Endodermal cell (in vitro differentiated cells): Measurements from ENCODE around the gene SLC7A4. TPM values are rescaled to one million over a fixed set of nuclear protein-coding genes. Genes with fewer than 3 reads are reported as not detected.

ENCODE experiments used
- DNase-seq: peaks from one replicate; pipeline ENCODE4 v3.0.0-alpha.2; 2017
- H3K27ac ChIP-seq: 2 replicates; pipeline ENCODE4 v1.5.1; 2013; ENCODE audit warnings: mild to moderate bottlenecking, low read depth, low read length, moderate library complexity
- H3K27me3 ChIP-seq: 2 replicates; pipeline ENCODE4 v1.6.1; 2013; ENCODE audit warnings: mild to moderate bottlenecking, low read length, moderate library complexity; ENCODE audit not compliant: insufficient read depth, control insufficient read depth, poor library complexity, severe bottlenecking
- H3K36me3 ChIP-seq: 2 replicates; pipeline ENCODE4 v1.7.0; 2013; ENCODE audit warnings: mild to moderate bottlenecking, low read length, moderate library complexity; ENCODE audit not compliant: control insufficient read depth, insufficient read depth
- H3K4me1 ChIP-seq: one replicate; pipeline ENCODE4 v1.7.0; 2013; ENCODE audit warnings: low read length; ENCODE audit not compliant: control insufficient read depth, insufficient read depth
- H3K4me3 ChIP-seq: 2 replicates; pipeline ENCODE4 v1.5.1; 2013; ENCODE audit warnings: mild to moderate bottlenecking, low read length, moderate library complexity
- H3K9ac ChIP-seq: 2 replicates; pipeline ENCODE4 v1.6.1; 2013; ENCODE audit warnings: mild to moderate bottlenecking, low read length, moderate library complexity; ENCODE audit not compliant: poor library complexity, severe bottlenecking; ENCODE audit errors: extremely low read depth
- H3K9me3 ChIP-seq: 2 replicates; pipeline ENCODE4 v1.6.1; 2013; ENCODE audit warnings: mild to moderate bottlenecking, low read length, moderate library complexity; ENCODE audit not compliant: control insufficient read depth
- H3K27ac Mint-ChIP-seq: 2 replicates; pipeline ENCODE4 v1.8.0; 2020; ENCODE audit warnings: mixed read lengths
- H3K27me3 Mint-ChIP-seq: 2 replicates; pipeline ENCODE4 v1.8.0; 2021; ENCODE audit warnings: mild to moderate bottlenecking, mixed read lengths; ENCODE audit not compliant: insufficient read depth
- H3K36me3 Mint-ChIP-seq: 2 replicates; pipeline ENCODE4 v1.8.0; 2020; ENCODE audit warnings: low read depth, mixed read lengths
- H3K4me1 Mint-ChIP-seq: 2 replicates; pipeline ENCODE4 v1.8.0; 2020; ENCODE audit warnings: mixed read lengths
- H3K4me3 Mint-ChIP-seq: 2 replicates; pipeline ENCODE4 v1.8.0; 2020; ENCODE audit warnings: mild to moderate bottlenecking, moderate library complexity, mixed read lengths
- H3K9me3 Mint-ChIP-seq: 2 replicates; pipeline ENCODE4 v1.8.0; 2020; ENCODE audit warnings: mild to moderate bottlenecking, mixed read lengths
- WGBS, 2 experiments: methylation state at CpG; one replicate each; pipeline versions ENCODE4 v1.1.5 to v1.1.7; 2013; ENCODE audit warnings: missing lambda C conversion rate in 2 of 2, mixed read lengths in 1 of 2; ENCODE audit not compliant: insufficient coverage in 1 of 2, insufficient read length in 1 of 2; 5-methylcytosine and 5-hydroxymethylcytosine counted together
- total RNA-seq, 2 donors: library from RNA; stranded (reverse); fragmentation: NEBNext Ultra II Directional in 1 of 2; extraction: Animal tissue kit (Norgen Biotek cat#: 25700) in 1 of 2; gene quantifications; 2 replicates in 1 of 2; 3 replicates in 1 of 2; pipeline ENCODE4 v1.2.1, GENCODE V29; 2021
- TF ChIP-seq, protein P1 (sequence below): fragments of 200-600 bp; sonication (generic); conservative IDR thresholded peaks from 2 replicates; pipeline ENCODE4 v1.5.0; 2021; ENCODE audit warnings: antibody characterized with exemption, mild to moderate bottlenecking

SLC7A4 gene
- total RNA-seq, 2 donors from 2014 or later: 0.33 to 0.49 TPM

DNA sequence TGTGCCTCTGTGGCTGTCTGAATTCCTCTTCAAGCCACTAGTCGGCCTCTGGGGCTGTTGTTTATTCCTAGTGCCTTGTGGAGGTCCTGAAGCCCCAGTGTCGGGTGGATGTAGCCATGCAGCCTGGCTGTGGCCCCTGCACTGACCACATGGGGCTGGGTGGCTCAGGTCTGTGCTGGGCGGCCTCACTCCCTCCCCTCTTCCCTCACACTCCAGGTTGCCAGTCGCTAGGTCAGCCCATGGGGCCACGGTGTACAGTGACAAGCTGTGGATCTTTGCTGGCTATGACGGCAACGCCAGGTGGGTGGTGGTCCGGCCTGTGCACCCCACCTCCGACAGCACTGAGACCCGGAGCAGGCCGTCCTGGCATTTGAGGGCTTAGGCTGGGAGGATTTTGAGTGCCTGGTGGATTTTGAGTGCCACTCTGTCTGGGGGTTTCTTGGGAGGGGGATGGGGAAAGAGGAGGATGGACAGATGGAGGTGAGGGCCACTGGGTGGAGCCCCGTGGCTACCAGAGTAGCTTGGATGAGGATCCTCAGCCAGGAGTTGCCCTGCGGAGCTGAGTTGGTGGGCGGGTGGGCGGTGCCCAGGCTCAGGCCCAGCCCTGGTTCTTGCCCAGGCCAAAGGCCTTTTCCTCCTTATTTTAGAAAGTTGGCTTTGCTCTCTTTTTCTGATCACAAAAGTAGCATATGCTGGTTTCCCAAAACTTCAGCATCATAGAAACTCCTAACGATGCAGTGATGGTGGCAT lies 43.6 kb downstream of the SLC7A4 start:
- Histone ChIP-seq H3K27me3 (no peaks in the 10 kb centered on the region), H3K27ac (no peak overlapping the region), H3K36me3 (peaks cover 31% of the 10 kb centered on the region), H3K9ac (no peak overlapping the region), H3K4me3 (no peak overlapping the region), H3K4me1 (no peaks in the 10 kb centered on the region), H3K9me3 (no peaks in the 10 kb centered on the region)
- DNase-seq: no peak
- Mint-ChIP-seq H3K4me3 (no peak overlapping the region), H3K27ac (no peak overlapping the region), H3K4me1 (no peaks in the 10 kb centered on the region), H3K36me3 (peaks cover 33% of the 10 kb centered on the region), H3K27me3 (no peaks in the 10 kb centered on the region), H3K9me3 (no peaks in the 10 kb centered on the region)
- 95 to 98% methylated on average over 8 to 16 of the region's 16 CpGs for WGBS, 2 experiments
- TF ChIP-seq, protein P1, sequence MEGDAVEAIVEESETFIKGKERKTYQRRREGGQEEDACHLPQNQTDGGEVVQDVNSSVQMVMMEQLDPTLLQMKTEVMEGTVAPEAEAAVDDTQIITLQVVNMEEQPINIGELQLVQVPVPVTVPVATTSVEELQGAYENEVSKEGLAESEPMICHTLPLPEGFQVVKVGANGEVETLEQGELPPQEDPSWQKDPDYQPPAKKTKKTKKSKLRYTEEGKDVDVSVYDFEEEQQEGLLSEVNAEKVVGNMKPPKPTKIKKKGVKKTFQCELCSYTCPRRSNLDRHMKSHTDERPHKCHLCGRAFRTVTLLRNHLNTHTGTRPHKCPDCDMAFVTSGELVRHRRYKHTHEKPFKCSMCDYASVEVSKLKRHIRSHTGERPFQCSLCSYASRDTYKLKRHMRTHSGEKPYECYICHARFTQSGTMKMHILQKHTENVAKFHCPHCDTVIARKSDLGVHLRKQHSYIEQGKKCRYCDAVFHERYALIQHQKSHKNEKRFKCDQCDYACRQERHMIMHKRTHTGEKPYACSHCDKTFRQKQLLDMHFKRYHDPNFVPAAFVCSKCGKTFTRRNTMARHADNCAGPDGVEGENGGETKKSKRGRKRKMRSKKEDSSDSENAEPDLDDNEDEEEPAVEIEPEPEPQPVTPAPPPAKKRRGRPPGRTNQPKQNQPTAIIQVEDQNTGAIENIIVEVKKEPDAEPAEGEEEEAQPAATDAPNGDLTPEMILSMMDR: no peak

DNA sequence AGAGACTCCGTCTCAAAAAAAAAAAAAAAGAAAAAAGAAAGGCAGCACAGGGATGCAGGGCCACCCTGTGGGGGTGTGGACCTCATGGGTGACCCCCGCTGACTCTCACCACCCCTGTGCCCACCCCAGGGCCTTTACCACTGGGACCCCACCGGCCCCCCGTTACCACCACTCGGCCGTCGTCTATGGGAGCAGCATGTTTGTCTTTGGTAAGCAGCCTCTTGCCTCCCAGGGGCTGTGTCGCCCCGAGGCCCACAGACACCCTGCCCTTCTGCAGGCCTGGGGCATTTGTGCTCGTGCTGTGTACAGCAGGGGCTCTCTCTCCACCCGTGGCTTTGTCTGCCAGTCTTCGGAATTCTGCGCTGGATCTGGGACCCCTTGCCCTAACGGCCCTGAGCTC lies 45.0 kb downstream of the SLC7A4 start:
- H3K9me3 ChIP-seq: no peaks in the 10 kb centered on the region
- no peaks in the 10 kb centered on the region for H3K27me3 ChIP-seq
- peaks cover 27% of the 10 kb centered on the region for H3K36me3 ChIP-seq
- Mint-ChIP-seq H3K27me3 (peaks cover 1% of the 10 kb centered on the region), H3K36me3 (peaks cover 33% of the 10 kb centered on the region), H3K27ac (no peak overlapping the region), H3K4me1 (peaks cover 8% of the 10 kb centered on the region), H3K4me3 (no peak overlapping the region), H3K9me3 (no peaks in the 10 kb centered on the region)
- no peak overlapping the region for H3K27ac ChIP-seq
- H3K9ac ChIP-seq: no peak overlapping the region
- H3K4me1 ChIP-seq: no peaks in the 10 kb centered on the region
- WGBS, 2 experiments: 94 to 100% methylated on average over 4 to 14 of the region's 14 CpGs
- TF ChIP-seq, protein P1: no peak
- no peak for DNase-seq
- H3K4me3 ChIP-seq: no peak overlapping the region

DNA sequence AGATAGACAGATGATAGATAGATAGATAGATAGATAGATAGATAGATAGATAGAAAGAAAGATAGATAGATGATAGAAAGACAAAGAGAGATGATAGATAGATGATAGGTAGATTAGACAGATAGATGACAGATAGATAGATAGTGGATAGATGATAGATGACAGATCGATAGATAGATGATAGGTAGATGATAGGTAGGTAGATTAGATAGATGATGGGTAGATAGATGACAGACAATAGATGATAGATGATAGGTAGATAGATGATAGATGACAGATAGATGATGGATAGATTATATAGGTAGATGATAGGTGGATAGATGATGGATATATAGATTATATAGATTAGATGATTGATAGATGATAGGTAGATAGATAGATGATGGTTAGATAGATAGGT lies 46.0 kb downstream of the SLC7A4 start:
- H3K9ac ChIP-seq: no peak overlapping the region
- Mint-ChIP-seq H3K27ac (no peak overlapping the region), H3K36me3 (peaks cover 33% of the 10 kb centered on the region), H3K4me3 (no peak overlapping the region), H3K27me3 (peaks cover 1% of the 10 kb centered on the region), H3K9me3 (no peaks in the 10 kb centered on the region), H3K4me1 (peaks cover 11% of the 10 kb centered on the region)
- 94 to 100% methylated on average over 1 of the region's 1 CpG for WGBS, 2 experiments
- no peak overlapping the region for H3K27ac ChIP-seq
- DNase-seq: no peak
- TF ChIP-seq, protein P1: no peak
- H3K4me1 ChIP-seq: no peaks in the 10 kb centered on the region
- no peaks in the 10 kb centered on the region for H3K27me3 ChIP-seq
- no peak overlapping the region for H3K4me3 ChIP-seq
- peaks cover 24% of the 10 kb centered on the region for H3K36me3 ChIP-seq
- H3K9me3 ChIP-seq: no peaks in the 10 kb centered on the region
